Sigmoid colon (tissue), 7 donors: Measurements from ENCODE around the gene LAIR2. TPM values are rescaled to one million over a fixed set of nuclear protein-coding genes. Genes with fewer than 3 reads are reported as not detected.

Source experiments
- DNase-seq: peaks from one replicate; pipeline ENCODE4 v3.0.0-alpha.2; 2019
- H3K27ac ChIP-seq, 4 donors: fragments of 200-600 bp; sonication (generic); one replicate each; pipeline ENCODE4 v1.5.1; 2016 to 2019; ENCODE audit warnings: mild to moderate bottlenecking in 1 of 4
- H3K27me3 ChIP-seq, 3 donors: fragments of 200-600 bp; sonication (generic); one replicate each; pipeline ENCODE4 v1.5.1; 2019; ENCODE audit warnings: mild to moderate bottlenecking in 1 of 3
- H3K36me3 ChIP-seq, 4 donors: fragments of 200-600 bp; sonication (generic); one replicate each; pipeline ENCODE4 v1.5.1; 2016 to 2019
- H3K4me1 ChIP-seq, 4 donors: fragments of 200-600 bp; sonication (generic); one replicate each; pipeline ENCODE4 v1.5.1; 2017 to 2019
- H3K4me3 ChIP-seq, 4 donors: fragments of 200-600 bp; sonication (generic); one replicate each; pipeline ENCODE4 v1.5.1; 2017 to 2019; ENCODE audit warnings: mild to moderate bottlenecking in 2 of 4, moderate library complexity in 1 of 4
- H3K9me3 ChIP-seq, 4 donors: fragments of 200-600 bp in 3 of 4; sonication (generic) in 3 of 4; one replicate each; pipeline versions ENCODE4 v1.5.1 to v1.6.1; 2013 to 2019
- EP300 ChIP-seq, 4 donors: sonication (generic); formaldehyde crosslinking; IDR thresholded peaks; one replicate each; pipeline ENCODE4 v1.6.1; 2017; ENCODE audit warnings: antibody characterized with exemption in 4 of 4
- POLR2A ChIP-seq, 2 donors: fragments of 450-650 bp; IDR thresholded peaks; one replicate each; pipeline ENCODE4 v1.6.1; 2016; ENCODE audit warnings: antibody characterized with exemption in 2 of 2, mild to moderate bottlenecking in 2 of 2, moderate library complexity in 2 of 2
- POLR2AphosphoS5 ChIP-seq, 4 donors: sonication (generic); formaldehyde crosslinking; IDR thresholded peaks; one replicate each; pipeline ENCODE4 v1.6.1; 2017; ENCODE audit warnings: antibody characterized with exemption in 4 of 4
- WGBS, 2 donors: extraction: QIAGEN DNeasy Blood & Tissue Kit; methylation state at CpG; one replicate each; pipeline ENCODE4 v1.1.7; 2013; 5-methylcytosine and 5-hydroxymethylcytosine counted together
- intact Hi-C: fragments of 100-400 bp; cut with DNase I; formaldehyde crosslinking; loops from one replicate; pipeline ENCODE4 v1.15.1; 2023
- polyA plus RNA-seq, 3 donors: library from polyadenylated mRNA; stranded (reverse); fragments of 200-250 nt; gene quantifications; one replicate each; pipeline ENCODE4 v1.2.3, GENCODE V29; 2013
- total RNA-seq, 4 donors: library from RNA; depleted of rRNA; stranded (reverse); fragments of >200 nt; gene quantifications; one replicate each; pipeline ENCODE4 v1.1.0, GENCODE V29; 2016
- TF ChIP-seq, protein P1 (sequence below), 4 experiments: fragments of 450-650 bp in 3 of 4; fragments of 200-600 bp in 1 of 4; IDR thresholded peaks; one replicate each; pipeline ENCODE4 v1.5.1; 2016 to 2019; ENCODE audit warnings: antibody characterized with exemption in 4 of 4, mild to moderate bottlenecking in 3 of 4, moderate library complexity in 2 of 4
- donor health status: healthy with polysubstance abuse.
- donor health status: Bipolar disorder and iron deficiency.
- donor health status: healthy.

Gene LAIR2
- not detected for total RNA-seq
- 1 to 10 TPM in 1 of 3 donors, not detected in 2; 1.9 TPM for polyA plus RNA-seq

DNA sequence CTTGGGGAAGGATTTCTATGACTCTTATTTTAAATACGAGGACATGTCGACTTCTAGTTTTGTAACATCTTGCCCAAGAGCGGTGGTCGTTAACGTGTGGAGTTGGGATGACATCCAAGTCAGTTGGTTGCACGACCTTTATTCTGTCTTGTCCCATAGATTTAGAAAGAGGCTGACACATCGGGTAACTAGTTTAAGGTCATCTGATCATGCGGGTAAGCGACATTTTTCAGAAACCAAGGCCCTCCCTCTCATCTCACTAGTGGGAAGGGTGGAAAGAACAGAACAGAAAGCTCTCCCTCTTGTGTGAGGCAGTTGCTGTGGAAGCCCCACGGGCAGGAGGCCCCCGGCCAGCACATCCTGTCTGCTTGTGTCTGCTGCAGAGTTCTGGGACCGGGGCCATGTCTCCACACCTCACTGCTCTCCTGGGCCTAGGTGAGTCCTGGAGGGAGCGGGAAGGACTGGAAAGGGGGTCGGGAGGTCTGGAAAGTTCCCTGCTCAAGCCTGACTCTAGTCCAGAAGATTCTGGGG lies at the start of gene LAIR2:
Gene LAIR2, plus strand, starts transcription at position 314 of the 531 bp plus-strand sequence. Its CDS starts 88 bp downstream, at position 402.
- H3K9me3 ChIP-seq, result no peaks in the 10 kb centered on the region
- DNase-seq, result no peak
- H3K4me3 ChIP-seq, result no peak within 1 kb of the TSS
- TF ChIP-seq EP300 (IDR thresholded peaks at IDR 0.05), result no peak
- TF ChIP-seq POLR2AphosphoS5 (IDR thresholded peaks at IDR 0.05), result no peak
- TF ChIP-seq, protein P1, sequence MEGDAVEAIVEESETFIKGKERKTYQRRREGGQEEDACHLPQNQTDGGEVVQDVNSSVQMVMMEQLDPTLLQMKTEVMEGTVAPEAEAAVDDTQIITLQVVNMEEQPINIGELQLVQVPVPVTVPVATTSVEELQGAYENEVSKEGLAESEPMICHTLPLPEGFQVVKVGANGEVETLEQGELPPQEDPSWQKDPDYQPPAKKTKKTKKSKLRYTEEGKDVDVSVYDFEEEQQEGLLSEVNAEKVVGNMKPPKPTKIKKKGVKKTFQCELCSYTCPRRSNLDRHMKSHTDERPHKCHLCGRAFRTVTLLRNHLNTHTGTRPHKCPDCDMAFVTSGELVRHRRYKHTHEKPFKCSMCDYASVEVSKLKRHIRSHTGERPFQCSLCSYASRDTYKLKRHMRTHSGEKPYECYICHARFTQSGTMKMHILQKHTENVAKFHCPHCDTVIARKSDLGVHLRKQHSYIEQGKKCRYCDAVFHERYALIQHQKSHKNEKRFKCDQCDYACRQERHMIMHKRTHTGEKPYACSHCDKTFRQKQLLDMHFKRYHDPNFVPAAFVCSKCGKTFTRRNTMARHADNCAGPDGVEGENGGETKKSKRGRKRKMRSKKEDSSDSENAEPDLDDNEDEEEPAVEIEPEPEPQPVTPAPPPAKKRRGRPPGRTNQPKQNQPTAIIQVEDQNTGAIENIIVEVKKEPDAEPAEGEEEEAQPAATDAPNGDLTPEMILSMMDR (IDR thresholded peaks at IDR 0.05), result no peak
- no peak for TF ChIP-seq POLR2A (IDR thresholded peaks at IDR 0.05)
- no peak within 1 kb of the TSS for H3K27ac ChIP-seq
- intact Hi-C loops, result no loop called here
- 63 to 75% methylated on average over 14 of the region's 14 CpGs for WGBS, 2 donors
- peaks cover 0 to 11% (median 0%) of the 10 kb centered on the region in 3 donors for H3K27me3 ChIP-seq
- no peaks in the 10 kb centered on the region for H3K36me3 ChIP-seq
- no peaks in the 10 kb centered on the region for H3K4me1 ChIP-seq

DNA sequence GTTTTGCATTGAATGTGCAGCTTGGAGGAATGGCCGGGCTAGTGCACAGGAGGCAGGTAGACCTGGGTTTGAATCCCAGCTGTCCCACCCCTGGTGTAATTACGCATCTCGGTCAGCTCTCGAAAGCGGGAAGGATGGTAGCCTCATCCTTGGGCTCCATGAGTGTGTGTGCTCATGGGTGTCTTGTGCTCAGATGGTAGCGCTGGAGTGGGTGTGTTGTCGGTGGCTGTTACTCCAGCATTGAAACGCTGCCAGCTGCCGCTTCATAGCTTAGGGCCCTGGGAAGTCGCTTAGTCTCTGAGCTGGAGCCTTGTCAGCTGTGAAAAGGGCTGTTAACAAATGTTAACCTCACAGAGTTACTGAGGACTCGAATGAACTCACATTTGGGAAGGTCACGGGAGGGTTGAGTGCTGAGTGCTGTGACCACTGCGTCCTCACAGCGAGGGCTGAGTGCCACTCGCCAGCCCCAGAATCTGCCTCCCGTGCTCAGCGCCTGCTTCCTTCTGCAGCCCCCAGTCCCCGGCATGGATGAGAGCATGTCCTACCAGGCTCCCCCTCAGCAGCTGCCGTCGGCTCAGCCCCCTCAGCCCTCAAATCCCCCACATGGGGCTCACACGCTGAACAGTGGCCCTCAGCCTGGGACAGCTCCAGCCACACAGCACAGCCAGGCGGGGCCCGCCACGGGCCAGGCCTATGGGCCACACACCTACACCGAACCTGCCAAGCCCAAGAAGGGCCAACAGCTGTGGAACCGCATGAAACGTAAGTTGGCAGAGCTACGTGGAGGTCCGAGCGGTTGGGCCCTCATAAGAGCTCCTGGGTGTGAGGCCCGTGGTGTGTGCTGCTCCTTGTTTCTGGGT lies 48.5 kb upstream of the LAIR2 start:
- H3K4me3 ChIP-seq, result no peak overlapping the region
- intact Hi-C loops, result no loop called here
- TF ChIP-seq POLR2AphosphoS5 (IDR thresholded peaks at IDR 0.05) (no peak), EP300 (IDR thresholded peaks at IDR 0.05) (no peak), POLR2A (IDR thresholded peaks at IDR 0.05) (no peak)
- TF ChIP-seq, protein P1 (IDR thresholded peaks at IDR 0.05), result no peak
- WGBS, 2 donors, result 93 to 95% methylated on average over 31 of the region's 31 CpGs
- peaks cover 0 to 33% (median 29%) of the 10 kb centered on the region in 4 donors for H3K4me1 ChIP-seq
- no peak for DNase-seq
- no peaks in the 10 kb centered on the region for H3K9me3 ChIP-seq
- no peak overlapping the region for H3K27ac ChIP-seq
- H3K36me3 ChIP-seq, result peaks cover 69 to 85% (median 78%) of the 10 kb centered on the region in 4 donors
- no peaks in the 10 kb centered on the region for H3K27me3 ChIP-seq

- peaks cover 0 to 36% (median 29%) of the 10 kb centered on the region in 4 donors for H3K4me1 ChIP-seq
- no peaks in the 10 kb centered on the region for H3K27me3 ChIP-seq
- H3K27ac ChIP-seq, result no peak overlapping the region
- no peak for TF ChIP-seq EP300 (IDR thresholded peaks at IDR 0.05)
- TF ChIP-seq POLR2A (IDR thresholded peaks at IDR 0.05), result no peak
- no peak for TF ChIP-seq POLR2AphosphoS5 (IDR thresholded peaks at IDR 0.05)
- TF ChIP-seq, protein P1 (IDR thresholded peaks at IDR 0.05), result no peak
- intact Hi-C loops, result no loop called here
- no peak overlapping the region for H3K4me3 ChIP-seq
- no peaks in the 10 kb centered on the region for H3K9me3 ChIP-seq
- DNase-seq, result no peak
- 92 to 95% methylated on average over 33 of the region's 33 CpGs for whole genome bisulfite sequencing, 2 donors
- peaks cover 77 to 94% (median 87%) of the 10 kb centered on the region in 4 donors for H3K36me3 ChIP-seq
These were observed 47.6 kb upstream of the LAIR2 start for GRCh38 chr19:54454781-54455675.

DNA sequence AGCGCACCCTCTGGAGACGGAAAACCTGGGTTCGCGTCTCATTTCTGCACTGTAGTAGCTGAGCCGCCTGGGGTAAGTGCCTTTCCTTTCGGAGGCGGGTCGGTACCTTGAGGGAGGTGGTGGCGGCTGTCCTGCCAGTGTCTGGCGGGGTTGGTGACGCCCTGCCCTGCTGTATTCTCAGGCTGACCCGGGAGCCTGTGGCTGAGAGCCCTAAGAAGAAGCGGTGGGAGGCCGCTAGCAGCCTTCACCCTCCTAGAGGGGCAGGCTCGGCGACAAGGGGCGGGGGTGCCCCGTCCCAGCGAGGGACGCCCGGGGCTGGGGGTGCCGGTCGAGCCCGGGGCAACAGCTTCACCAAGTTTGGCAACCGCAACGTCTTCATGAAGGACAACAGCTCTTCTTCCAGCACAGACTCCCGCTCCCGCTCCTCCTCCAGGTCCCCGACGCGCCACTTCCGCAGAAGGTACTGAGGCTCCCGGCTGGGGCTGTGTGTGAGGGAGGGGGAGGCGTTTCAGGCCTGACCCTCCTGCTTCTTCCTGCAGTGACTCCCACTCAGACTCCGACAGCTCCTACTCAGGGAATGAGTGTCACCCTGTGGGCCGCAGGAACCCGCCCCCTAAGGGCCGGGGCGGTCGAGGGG lies 46.7 kb upstream of the LAIR2 start:
- H3K27me3 ChIP-seq, result no peaks in the 10 kb centered on the region
- TF ChIP-seq, protein P1 (IDR thresholded peaks at IDR 0.05), result no peak
- TF ChIP-seq EP300 (IDR thresholded peaks at IDR 0.05) (no peak), POLR2AphosphoS5 (IDR thresholded peaks at IDR 0.05) (no peak)
- 93 to 95% methylated on average over 40 of the region's 40 CpGs for WGBS, 2 donors
- no peak for DNase-seq
- peaks cover 81 to 100% (median 95%) of the 10 kb centered on the region in 4 donors for H3K36me3 ChIP-seq
- no peak overlapping the region for H3K4me3 ChIP-seq
- no peaks in the 10 kb centered on the region for H3K9me3 ChIP-seq
- intact Hi-C loops, result no loop called here
- peaks cover 0 to 28% (median 21%) of the 10 kb centered on the region in 4 donors for H3K4me1 ChIP-seq
- H3K27ac ChIP-seq, result no peak overlapping the region
